ENCODE results near the gene NT5DC3.

GRCh38 chr12:103794309-103795213, 46.5 kb downstream of the NT5DC3 start:
- no peak for TF ChIP-seq CTCF (IDR thresholded peaks at IDR 0.05)
- TF ChIP-seq POLR2A (IDR thresholded peaks at IDR 0.05) = no peak
- no peak for TF ChIP-seq POLR2AphosphoS5 (IDR thresholded peaks at IDR 0.05; ENCODE audit: insufficient read depth in 1 of 2, low read depth in 1 of 2)
